Mucosa of gallbladder (tissue), 1 donor: Measurements from ENCODE around the gene SLC44A1. TPM values are rescaled to one million over a fixed set of nuclear protein-coding genes. Genes with fewer than 3 reads are reported as not detected.

Experiments
- DNase-seq: peaks from one replicate; pipeline ENCODE4 v3.0.0-alpha.2; 2020; ENCODE audit warnings: low spot score
- total RNA-seq: library from RNA; stranded (reverse); gene quantifications from one replicate; pipeline ENCODE4 v1.2.1, GENCODE V29; 2021
- donor health status: DM: no; HTN: no; CAD: no.

Gene SLC44A1
- total RNA-seq, 1 donor from 2014 or later: 69.1 TPM

- DNase-seq: no peak
Measured at GRCh38 chr9:105466898-105467455, 222.5 kb downstream of the SLC44A1 start.

- DNase-seq: no peak
Measured at GRCh38 chr9:105468875-105469274, 224.4 kb downstream of the SLC44A1 start.

GRCh38 chr9:105473221-105473620 is 228.8 kb downstream of the SLC44A1 start:
- no peak for DNase-seq

GRCh38 chr9:105475302-105475701 is 230.9 kb downstream of the SLC44A1 start:
- DNase-seq: no peak

- no peak for DNase-seq
Measured at GRCh38 chr9:105479846-105480245, 235.4 kb downstream of the SLC44A1 start.

- DNase-seq: no peak
Measured at GRCh38 chr9:105483618-105484017, 239.2 kb downstream of the SLC44A1 start.

GRCh38 chr9:105484226-105484625 is 239.8 kb downstream of the SLC44A1 start:
- DNase-seq: no peak

- no peak for DNase-seq
Measured at GRCh38 chr9:105485131-105485530, 240.7 kb downstream of the SLC44A1 start.

Other genes starting within 250 kb of the SLC44A1 start
- 9.3 TPM for gene FSD1L, start 203.4 kb downstream of the SLC44A1 start, total RNA-seq